Thyroid gland (tissue), 4 donors: ENCODE data around the gene ZNF611.

Experiments used
- POLR2A ChIP-seq, 2 donors: fragments of 450-650 bp; IDR thresholded peaks; one replicate each; pipeline ENCODE4 v1.6.1; 2017; ENCODE audit warnings: antibody characterized with exemption in 2 of 2, mild to moderate bottlenecking in 2 of 2, moderate library complexity in 1 of 2
- TF ChIP-seq, protein P1 (sequence below), 6 experiments: fragments of 200-600 bp in 3 of 6; fragments of 450-650 bp in 3 of 6; sonication (generic) in 3 of 6; IDR thresholded peaks; one replicate each; pipeline ENCODE4 v1.5.1; 2016 to 2019; ENCODE audit warnings: antibody characterized with exemption in 6 of 6, mild to moderate bottlenecking in 2 of 6, inconsistent platforms in 1 of 6, moderate library complexity in 1 of 6

DNA sequence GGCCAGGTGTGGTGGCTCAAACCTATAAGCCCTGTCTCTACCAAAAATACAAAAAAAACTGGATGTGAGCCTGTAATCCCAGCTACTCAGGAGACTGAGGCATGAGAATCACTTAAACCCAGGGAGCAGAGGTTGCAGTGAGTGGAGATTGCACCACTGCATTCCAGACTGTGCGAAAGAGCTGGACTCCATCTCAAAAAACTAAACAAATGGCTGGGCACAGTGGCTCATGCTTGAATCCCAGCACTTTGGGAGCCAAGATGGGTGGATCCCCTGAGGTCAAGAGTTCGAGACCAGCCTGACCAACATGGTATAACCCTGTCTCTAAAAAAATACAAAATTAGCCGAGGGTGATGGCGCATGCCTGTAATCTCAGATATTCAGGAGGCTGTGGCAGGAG, 61.8 kb downstream of the ZNF611 start:
- TF ChIP-seq, protein P1, sequence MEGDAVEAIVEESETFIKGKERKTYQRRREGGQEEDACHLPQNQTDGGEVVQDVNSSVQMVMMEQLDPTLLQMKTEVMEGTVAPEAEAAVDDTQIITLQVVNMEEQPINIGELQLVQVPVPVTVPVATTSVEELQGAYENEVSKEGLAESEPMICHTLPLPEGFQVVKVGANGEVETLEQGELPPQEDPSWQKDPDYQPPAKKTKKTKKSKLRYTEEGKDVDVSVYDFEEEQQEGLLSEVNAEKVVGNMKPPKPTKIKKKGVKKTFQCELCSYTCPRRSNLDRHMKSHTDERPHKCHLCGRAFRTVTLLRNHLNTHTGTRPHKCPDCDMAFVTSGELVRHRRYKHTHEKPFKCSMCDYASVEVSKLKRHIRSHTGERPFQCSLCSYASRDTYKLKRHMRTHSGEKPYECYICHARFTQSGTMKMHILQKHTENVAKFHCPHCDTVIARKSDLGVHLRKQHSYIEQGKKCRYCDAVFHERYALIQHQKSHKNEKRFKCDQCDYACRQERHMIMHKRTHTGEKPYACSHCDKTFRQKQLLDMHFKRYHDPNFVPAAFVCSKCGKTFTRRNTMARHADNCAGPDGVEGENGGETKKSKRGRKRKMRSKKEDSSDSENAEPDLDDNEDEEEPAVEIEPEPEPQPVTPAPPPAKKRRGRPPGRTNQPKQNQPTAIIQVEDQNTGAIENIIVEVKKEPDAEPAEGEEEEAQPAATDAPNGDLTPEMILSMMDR (IDR thresholded peaks at IDR 0.05) = no peak
- no peak for TF ChIP-seq POLR2A (IDR thresholded peaks at IDR 0.05)
